GM10248 (cell line): ENCODE data around the gene QPCTL.

Source experiments
- CTCF ChIA-PET: fragments of 300-600 bp; sonication (Branson Sonifier 250); formaldehyde crosslinking; extraction: SDS; loops from one replicate; lab custom pipeline; 2021; ENCODE audit warnings: antibody characterized with exemption; lab: Yijun Ruan, JAX
- POLR2A ChIA-PET: fragments of 350-650 bp; sonication (Branson Sonifier 250); formaldehyde crosslinking; extraction: SDS; loops from one replicate; lab custom pipeline; 2020; ENCODE audit warnings: antibody characterized with exemption; lab: Yijun Ruan, JAX
- DNase-seq: peaks from one replicate; pipeline ENCODE4 v3.0.0; 2012; ENCODE audit errors: extremely low spot score
- TF ChIP-seq, protein P1 (sequence below): IDR thresholded peaks from 2 replicates; pipeline ENCODE4 v1.5.1; 2012; ENCODE audit warnings: mild to moderate bottlenecking, low read depth; ENCODE audit errors: extremely low read depth, missing control alignments, control extremely low read depth

QPCTL gene

DNA sequence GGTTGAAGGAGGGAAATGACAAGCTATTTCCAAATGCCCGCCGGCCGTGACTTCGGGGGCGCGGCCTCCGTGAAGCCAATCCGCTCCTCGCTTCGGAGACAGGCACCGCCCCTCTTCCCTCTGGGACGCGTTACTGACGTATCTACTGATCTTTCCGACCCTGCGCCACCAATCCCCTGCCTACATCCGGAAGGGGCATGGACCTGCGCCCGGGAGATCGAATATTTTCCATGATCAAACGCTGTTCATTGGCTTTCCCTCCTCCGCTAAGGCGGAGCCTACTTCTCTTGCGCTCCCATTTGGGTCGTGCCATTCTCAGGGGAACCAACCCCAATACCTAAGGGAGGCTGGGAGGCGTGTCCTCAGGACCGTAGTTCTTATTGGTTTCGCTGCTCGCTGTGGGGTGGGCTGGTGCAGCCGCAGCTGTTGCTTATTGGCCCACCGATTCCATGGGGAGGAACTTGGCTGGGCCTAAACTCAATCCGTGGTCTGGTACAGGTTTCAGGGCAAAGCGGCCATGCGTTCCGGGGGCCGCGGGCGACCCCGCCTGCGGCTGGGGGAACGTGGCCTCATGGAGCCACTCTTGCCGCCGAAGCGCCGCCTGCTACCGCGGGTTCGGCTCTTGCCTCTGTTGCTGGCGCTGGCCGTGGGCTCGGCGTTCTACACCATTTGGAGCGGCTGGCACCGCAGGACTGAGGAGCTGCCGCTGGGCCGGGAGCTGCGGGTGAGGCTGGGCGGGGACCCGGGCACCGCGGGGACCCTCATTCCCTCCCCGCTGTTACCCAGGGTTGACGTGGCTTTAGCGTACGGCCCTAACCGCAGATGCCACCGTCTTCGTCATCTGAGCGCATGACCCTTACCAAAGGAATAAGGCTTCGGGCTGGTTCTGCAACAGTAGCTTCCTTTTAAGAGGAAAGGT lies at the start of gene QPCTL:
Gene QPCTL, plus strand, starts transcription at position 480 of the 919 bp plus-strand sequence. Its CDS starts 38 bp downstream, at position 518.
- CTCF ChIA-PET, result interaction anchor here (0.6 to 6.0 kb wide), 30 partner anchors 13 to 278 kb away, joined by 3 to 100 read pairs (median 5); partner anchors contain the start of genes FBXO46, OPA3 and SIX5
- POLR2A ChIA-PET, result interaction anchor here (0.6 to 1.4 kb wide), 6 partner anchors 11 to 65 kb away, joined by 3 to 9 read pairs (median 4); no protein-coding TSS in a partner anchor
- peak; percentile 95 for DNase-seq
- TF ChIP-seq, protein P1, sequence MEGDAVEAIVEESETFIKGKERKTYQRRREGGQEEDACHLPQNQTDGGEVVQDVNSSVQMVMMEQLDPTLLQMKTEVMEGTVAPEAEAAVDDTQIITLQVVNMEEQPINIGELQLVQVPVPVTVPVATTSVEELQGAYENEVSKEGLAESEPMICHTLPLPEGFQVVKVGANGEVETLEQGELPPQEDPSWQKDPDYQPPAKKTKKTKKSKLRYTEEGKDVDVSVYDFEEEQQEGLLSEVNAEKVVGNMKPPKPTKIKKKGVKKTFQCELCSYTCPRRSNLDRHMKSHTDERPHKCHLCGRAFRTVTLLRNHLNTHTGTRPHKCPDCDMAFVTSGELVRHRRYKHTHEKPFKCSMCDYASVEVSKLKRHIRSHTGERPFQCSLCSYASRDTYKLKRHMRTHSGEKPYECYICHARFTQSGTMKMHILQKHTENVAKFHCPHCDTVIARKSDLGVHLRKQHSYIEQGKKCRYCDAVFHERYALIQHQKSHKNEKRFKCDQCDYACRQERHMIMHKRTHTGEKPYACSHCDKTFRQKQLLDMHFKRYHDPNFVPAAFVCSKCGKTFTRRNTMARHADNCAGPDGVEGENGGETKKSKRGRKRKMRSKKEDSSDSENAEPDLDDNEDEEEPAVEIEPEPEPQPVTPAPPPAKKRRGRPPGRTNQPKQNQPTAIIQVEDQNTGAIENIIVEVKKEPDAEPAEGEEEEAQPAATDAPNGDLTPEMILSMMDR, result no peak

DNA sequence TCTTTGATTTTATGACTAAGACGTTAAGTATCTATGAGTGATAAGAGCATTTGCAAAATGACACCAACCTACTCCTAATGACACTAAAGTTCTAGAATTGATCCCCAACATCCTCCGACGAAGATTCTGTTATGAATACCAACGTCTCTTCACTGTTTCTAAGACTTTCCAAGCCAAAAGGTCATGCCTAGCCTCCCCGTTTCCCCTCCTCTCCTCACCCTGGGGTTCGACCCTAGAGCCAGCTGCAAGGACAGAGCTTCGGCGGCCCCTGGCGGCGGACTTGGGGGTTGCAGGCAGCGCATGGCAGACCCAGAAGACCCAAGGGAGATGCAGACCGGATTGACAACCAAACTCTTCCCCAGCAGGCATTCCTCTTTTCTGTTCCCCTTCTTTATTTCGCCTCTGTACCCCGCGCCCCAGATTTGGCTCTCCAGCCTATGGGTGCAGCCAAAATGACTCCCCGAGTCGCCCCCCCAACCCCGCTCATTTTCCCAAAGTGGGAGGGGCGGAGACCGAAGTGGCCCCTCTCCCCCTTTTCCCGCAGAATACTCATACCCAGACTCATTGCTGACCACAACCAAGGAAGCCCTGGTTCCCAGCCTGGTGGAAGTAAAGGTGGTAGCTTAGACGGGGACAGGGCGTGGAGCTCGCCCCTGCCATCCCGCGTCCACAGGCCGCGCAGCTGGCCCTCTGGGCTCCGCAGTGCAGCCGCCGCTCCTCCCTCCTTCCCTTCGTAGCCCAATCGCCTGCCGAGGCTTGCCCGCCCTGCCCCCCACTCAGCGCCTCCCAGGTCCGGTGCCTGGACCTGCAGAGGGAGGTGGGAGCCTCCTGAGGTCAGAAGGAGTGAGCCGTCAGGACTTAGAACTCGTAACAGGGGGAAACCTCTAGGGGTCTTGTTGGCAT lies 49.2 kb upstream of the QPCTL start:
- POLR2A ChIA-PET, result interaction anchor here (0.6 to 1.5 kb wide), 2 partner anchors 27 to 196 kb away, joined by 3 to 8 read pairs; no protein-coding TSS in a partner anchor
- TF ChIP-seq, protein P1, result peak; percentile 99
- CTCF ChIA-PET, result interaction anchor here (0.8 to 6.6 kb wide), 40 partner anchors 8 to 230 kb away, joined by 3 to 60 read pairs (median 6); partner anchors contain the start of genes GIPR, QPCTL and SNRPD2
- peak; percentile 85 for DNase-seq

DNA sequence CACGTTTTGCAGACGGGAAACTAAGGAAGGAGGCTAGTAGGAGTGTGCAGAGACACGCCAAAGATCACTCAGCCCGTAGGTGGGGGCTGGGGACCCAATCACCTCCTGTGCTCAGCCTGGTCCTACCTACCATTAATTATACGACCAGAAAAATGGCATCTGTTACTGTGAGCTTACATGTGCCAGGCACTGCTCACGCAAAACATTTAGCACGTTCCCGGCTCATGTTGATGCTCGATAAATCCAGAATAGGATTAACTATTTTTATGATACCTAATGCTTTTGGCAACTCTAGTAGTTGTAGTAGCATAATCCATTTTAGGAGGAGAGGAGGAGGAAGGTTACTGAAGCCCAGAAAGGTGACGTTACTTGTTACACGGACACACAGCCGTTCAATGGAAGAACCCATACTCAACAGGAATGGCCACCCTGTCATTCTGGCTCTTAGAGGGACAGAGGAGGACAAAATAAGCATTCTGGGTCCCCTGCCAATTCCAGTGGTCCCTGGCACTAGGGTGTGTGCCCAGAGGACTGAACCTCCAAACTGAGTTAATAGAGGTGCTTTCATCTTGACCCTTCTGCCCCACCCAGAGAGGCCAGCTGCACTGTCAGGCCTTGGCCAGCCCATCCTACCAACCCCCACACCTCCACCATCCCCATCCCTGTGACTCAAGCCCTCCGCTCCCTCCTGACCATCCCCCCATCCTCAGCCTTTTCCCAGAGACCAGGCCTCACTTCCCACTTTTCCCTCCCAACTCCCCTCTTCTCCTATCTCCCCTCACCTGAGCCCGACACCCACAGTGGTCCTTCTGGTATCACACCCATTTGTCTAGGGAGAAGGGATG lies 48.3 kb upstream of the QPCTL start:
- ChIA-PET CTCF (interaction anchor here (0.9 to 6.6 kb wide), 22 partner anchors 10 to 230 kb away, joined by 3 to 60 read pairs (median 10); partner anchors contain the start of genes GIPR, QPCTL and SNRPD2), POLR2A (interaction anchor here (0.6 kb wide), 1 partner anchor 197 kb away, joined by 8 read pairs; no protein-coding TSS in a partner anchor)
- TF ChIP-seq, protein P1, result no peak
- DNase-seq, result no peak

DNA sequence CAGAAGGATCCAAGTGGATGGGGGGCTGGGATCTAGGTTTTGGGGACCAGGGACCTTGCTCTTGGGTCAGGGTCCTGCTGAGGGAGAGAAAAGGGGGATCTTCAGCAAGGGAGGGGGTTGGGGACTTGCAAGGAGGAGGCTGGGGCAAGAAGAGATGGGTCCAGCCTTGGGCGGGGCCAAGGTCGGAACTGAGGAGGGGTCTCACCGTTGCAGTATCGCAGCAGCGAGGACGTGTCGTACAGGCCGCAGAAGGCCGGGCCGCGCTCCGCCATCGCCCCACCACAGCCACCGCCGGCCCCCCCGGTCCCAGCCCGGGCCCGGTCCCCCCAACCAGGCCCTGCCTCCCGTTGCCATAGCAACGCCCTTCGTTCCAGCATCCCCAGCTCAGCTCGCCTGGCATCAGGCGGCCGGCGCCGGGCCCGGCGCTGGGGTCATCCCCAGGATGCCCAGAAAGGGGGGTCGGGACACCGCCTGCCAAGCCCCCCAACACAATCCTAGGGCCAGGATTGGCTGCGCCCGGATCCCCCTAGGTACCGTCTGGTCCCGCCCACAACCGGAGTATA lies 47.3 kb upstream of the QPCTL start:
- ChIA-PET POLR2A (interaction anchor here (0.7 to 0.9 kb wide), 2 partner anchors 176 to 177 kb away, joined by 3 to 4 read pairs; partner anchors contain the start of gene FOSB), CTCF (interaction anchor here (0.8 to 4.5 kb wide), 12 partner anchors 11 to 206 kb away, joined by 3 to 60 read pairs (median 3); partner anchors contain the start of gene SNRPD2)
- no peak for DNase-seq
- TF ChIP-seq, protein P1, result no peak

DNA sequence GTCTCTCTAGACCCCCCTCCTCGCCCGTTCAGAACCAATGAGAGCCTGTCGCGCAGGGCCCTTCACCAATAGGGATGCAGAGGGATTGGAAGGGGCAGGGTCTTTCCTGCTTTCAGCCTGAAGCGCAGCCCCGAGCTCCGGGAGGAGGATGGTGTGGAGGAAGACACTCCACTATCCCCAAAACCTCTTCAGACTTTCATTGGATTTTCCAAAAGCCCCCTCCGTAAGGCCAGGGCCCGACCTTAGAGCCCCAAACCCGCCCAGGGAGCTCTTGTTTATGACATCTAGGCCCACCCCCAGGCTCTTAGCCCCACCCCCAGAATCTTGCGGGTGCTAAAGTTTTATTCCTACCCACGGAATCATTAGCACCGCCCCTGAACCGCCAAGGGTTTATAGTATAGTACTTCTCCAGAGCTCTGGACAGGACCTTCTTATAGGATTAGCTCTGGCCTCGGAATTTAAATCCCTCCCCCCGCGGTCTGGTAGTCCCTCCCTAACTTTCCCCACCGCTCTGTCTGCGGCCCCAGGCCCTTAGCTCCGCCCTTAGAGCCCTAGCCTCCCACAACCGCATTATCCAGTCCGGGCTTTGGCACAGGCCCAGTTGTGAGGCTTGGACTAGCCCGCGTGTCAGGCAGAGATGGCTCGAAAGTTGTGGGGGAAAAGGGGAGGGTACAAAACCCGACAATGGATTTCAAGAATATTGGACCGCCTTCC lies 46.7 kb upstream of the QPCTL start:
- TF ChIP-seq, protein P1, result no peak
- ChIA-PET POLR2A (interaction anchor here (0.5 to 1.0 kb wide), 5 partner anchors 11 to 178 kb away, joined by 3 to 8 read pairs (median 4); partner anchors contain the start of gene FOSB), CTCF (interaction anchor here (0.7 to 2.8 kb wide), 14 partner anchors 11 to 206 kb away, joined by 3 to 13 read pairs (median 3); partner anchors contain the start of gene SNRPD2)
- peak; percentile 93 for DNase-seq
